ENCODE results near the gene CCNT1. TPM values are rescaled to one million over a fixed set of nuclear protein-coding genes. Genes with fewer than 3 reads are reported as not detected.
A peak's percentile ranks its signal among the peaks of the same experiment; 100 is the strongest.

Gene CCNT1
- total RNA-seq, 4 donors from 2014 or later, result 20.7 to 45.1 (median 32.0) TPM

- ATAC-seq (ENCODE audit: low FRiP score) (no peak), DNase-seq (ENCODE audit: low spot score) (no peak)
- TF ChIP-seq CTCF (IDR thresholded peaks at IDR 0.05), result no peak
Observed at GRCh38 chr12:48640854-48641253, 75.7 kb downstream of the CCNT1 start.

DNA sequence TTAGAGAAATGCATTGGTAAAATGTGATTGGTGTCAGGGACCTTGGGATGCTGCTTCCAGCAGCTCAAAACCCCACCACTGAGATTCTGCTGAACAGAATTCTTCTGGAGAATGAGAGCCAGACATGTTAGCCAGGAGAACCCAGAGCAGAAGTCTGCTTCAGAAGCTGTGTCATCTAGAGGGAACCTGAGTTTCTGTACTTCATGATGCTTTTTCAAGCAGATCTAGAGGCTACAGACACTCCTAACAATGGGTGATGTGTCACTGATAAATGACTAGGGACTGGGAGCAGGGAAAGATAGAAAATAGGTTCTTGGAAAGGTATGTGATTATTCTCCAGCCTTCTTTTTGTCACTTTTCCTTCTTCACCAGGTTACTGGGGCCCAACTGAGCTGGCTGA lies 76.1 kb downstream of the CCNT1 start:
- no peak for DNase-seq (ENCODE audit: low spot score)
- no peak for TF ChIP-seq CTCF (IDR thresholded peaks at IDR 0.05)

More for the DNA sequence above, 76.1 kb downstream of the CCNT1 start:
- ATAC-seq (ENCODE audit: low FRiP score), result no peak

Small RNAs within 50 kb of the gene (small RNA-seq; reads per million reads assigned to genes)
- gene MIR1291 (not detected), gene SNORA2A (1.2 reads per million), gene SNORA2B (4.6 reads per million, percentile 75 among the genes with 10 or more reads in this experiment), gene SNORA2C (not detected)

Other genes with a start within 250 kb of the CCNT1 start
- gene ANP32D, start 244.1 kb downstream of the CCNT1 start, total RNA-seq, result not detected
- under 1 TPM in 1 of 4 donors, not detected in 3; 0.72 TPM for gene C12orf54, start 234.2 kb downstream of the CCNT1 start, total RNA-seq
- not detected for gene OR8S1, start 191.1 kb downstream of the CCNT1 start, total RNA-seq
- not detected for gene LALBA, start 146.7 kb downstream of the CCNT1 start, total RNA-seq
- 10 to 100 TPM; 38.3 to 64.2 (median 49.7) TPM for gene KANSL2, start 34.5 kb downstream of the CCNT1 start, total RNA-seq
- 10 to 100 TPM; 30.9 to 57.1 (median 47.9) TPM for gene ADCY6, start 72.4 kb upstream of the CCNT1 start, total RNA-seq
- gene CACNB3, start 101.8 kb upstream of the CCNT1 start, total RNA-seq, result 10 to 100 TPM in 1 of 4 donors, 1 to 10 TPM in 3; 6.8 to 18.1 (median 8.5) TPM
- 10 to 100 TPM; 44.9 to 85.0 (median 62.0) TPM for gene DDX23, start 135.5 kb upstream of the CCNT1 start, total RNA-seq
- gene RND1, start 149.2 kb upstream of the CCNT1 start, total RNA-seq, result 1 to 10 TPM; 1.3 to 5.8 (median 4.6) TPM
- 10 to 100 TPM; 14.7 to 32.1 (median 22.5) TPM for gene FKBP11, start 208.8 kb upstream of the CCNT1 start, total RNA-seq
- gene ARF3, start 240.8 kb upstream of the CCNT1 start, total RNA-seq, result 10 to 100 TPM; 57.1 to 91.5 (median 68.3) TPM

Data from omental fat pad (tissue), 4 donors.